Neutrophil (primary cell): ENCODE results near the gene MAPK8IP3.

Experiments
- H3K27ac ChIP-seq: fragments of 200-600 bp; sonication (generic); 2 replicates; pipeline ENCODE4 v1.5.1; 2016; ENCODE audit warnings: mild to moderate bottlenecking, moderate library complexity
- H3K27me3 ChIP-seq: fragments of 200-600 bp; sonication (generic); 2 replicates; pipeline ENCODE4 v1.6.0; 2016; ENCODE audit warnings: mild to moderate bottlenecking
- H3K36me3 ChIP-seq: fragments of 200-600 bp; sonication (generic); 2 replicates; pipeline ENCODE4 v1.5.1; 2017
- H3K4me1 ChIP-seq, 2 experiments: fragments of 200-600 bp in 1 of 2; sonication (generic) in 1 of 2; 1 replicate in 1 of 2; 2 replicates in 1 of 2; pipeline versions ENCODE4 v1.5.1 to v1.6.1; 2013 to 2016; ENCODE audit warnings: low read depth in 1 of 2, low read length in 1 of 2, mild to moderate bottlenecking in 1 of 2, moderate library complexity in 1 of 2; ENCODE audit not compliant: control insufficient read depth in 1 of 2, insufficient read depth in 1 of 2
- H3K4me3 ChIP-seq, 2 experiments: fragments of 200-600 bp in 1 of 2; sonication (generic) in 1 of 2; 1 replicate in 1 of 2; 2 replicates in 1 of 2; pipeline ENCODE4 v1.5.1; 2013 to 2016; ENCODE audit warnings: low read depth in 1 of 2, low read length in 1 of 2, mild to moderate bottlenecking in 1 of 2, moderate library complexity in 1 of 2
- H3K9me3 ChIP-seq: fragments of 200-600 bp; sonication (generic); 2 replicates; pipeline ENCODE4 v1.5.1; 2016
- TF ChIP-seq, protein P1 (sequence below): fragments of 200-600 bp; sonication (generic); IDR thresholded peaks from 2 replicates; pipeline ENCODE4 v1.5.1; 2016; ENCODE audit warnings: antibody characterized with exemption

Gene MAPK8IP3

DNA sequence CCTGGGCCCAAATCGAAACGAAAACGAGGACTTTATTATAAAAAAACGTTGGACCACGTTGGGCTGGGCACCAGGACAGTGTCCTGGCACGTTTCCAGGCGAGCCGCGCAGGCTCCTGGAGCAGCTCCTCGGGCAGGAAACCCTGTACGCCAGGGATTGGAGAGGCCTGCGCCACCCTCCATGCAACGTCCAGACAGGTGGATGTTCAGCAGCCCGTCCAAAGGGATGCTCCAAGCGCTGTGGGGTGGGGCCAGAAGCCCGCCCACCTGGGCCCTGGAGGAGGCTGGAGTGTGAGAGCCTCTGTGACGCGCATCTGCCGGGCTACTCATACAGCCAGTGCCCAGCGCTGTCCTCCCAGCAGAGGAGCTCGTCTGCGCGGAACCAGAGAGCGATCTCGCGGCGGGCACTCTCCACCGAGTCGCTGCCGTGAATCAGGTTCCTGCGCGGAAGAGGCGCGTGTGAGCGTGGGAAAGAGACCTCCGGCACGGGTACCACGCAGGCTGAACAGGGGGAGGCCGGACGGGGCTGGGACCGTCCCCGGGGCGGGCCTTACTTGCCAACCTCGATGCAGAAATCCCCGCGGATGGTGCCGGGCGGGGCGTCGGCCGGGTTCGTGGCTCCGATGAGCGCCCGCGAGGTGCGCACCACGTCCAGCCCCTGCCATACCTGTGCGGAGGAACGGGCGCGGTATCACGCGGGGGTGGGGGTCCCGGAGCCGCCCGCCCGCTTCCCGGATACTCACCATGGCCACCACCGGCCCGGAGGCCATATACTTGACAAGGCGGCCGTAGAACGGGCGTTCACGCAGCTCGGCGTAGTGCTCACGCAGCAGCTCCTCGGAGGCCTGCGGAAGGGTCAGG is 64.6 kb downstream of the MAPK8IP3 start:
- H3K4me1 ChIP-seq, result peaks cover 35 to 51% of the 10 kb centered on the region in 2 experiments

DNA sequence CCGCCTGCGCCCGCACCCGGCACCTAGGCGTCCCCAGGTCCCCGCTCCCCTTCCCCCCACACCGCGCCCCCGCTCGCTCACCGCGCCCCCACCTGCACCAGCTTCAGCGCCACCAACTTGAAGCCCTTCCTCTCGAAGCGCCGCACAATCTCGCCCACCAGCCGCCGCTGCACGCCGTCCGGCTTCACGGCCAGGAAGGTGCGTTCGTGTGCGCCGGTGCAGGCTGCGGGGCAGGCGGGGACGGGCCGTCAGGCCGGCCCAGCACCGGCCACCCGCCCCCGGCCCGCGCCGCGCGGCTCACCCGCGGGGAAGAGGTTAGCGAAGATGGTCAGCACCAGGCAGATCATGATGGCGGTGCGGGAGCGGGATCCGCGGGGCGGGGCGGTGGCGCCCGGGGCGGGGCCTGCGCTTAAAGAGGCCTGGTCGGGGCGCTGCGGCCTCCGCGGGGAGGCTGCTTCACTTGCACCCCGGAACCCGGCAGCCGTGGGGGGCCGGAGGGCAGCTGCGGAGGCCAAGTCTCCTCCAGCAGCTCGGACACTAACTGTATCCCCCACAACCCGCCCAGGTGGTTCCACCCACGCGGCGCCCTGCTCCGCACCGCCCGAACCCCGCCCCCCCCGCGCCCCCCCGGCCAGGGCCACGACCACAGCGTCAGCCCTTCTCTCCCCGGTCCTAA is 65.3 kb downstream of the MAPK8IP3 start, which contains the start of gene NME3:
TSS of gene NME3 (minus strand) at position 356 of the 676 bp plus-strand sequence. CDS start at position 347, 9 bp downstream.
- no peaks in the 10 kb centered on the region for H3K9me3 ChIP-seq
- peaks cover 48% of the 10 kb centered on the region for H3K36me3 ChIP-seq
- peak within 1 kb of the TSS; percentile 95 for H3K27ac ChIP-seq
- H3K4me1 ChIP-seq, result peaks cover 35 to 51% of the 10 kb centered on the region in 2 experiments
- TF ChIP-seq, protein P1, sequence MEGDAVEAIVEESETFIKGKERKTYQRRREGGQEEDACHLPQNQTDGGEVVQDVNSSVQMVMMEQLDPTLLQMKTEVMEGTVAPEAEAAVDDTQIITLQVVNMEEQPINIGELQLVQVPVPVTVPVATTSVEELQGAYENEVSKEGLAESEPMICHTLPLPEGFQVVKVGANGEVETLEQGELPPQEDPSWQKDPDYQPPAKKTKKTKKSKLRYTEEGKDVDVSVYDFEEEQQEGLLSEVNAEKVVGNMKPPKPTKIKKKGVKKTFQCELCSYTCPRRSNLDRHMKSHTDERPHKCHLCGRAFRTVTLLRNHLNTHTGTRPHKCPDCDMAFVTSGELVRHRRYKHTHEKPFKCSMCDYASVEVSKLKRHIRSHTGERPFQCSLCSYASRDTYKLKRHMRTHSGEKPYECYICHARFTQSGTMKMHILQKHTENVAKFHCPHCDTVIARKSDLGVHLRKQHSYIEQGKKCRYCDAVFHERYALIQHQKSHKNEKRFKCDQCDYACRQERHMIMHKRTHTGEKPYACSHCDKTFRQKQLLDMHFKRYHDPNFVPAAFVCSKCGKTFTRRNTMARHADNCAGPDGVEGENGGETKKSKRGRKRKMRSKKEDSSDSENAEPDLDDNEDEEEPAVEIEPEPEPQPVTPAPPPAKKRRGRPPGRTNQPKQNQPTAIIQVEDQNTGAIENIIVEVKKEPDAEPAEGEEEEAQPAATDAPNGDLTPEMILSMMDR, result no peak
- peaks cover 8% of the 10 kb centered on the region for H3K27me3 ChIP-seq
- peak within 1 kb of the TSS; percentile 89 to 100 for H3K4me3 ChIP-seq

More for the DNA sequence above, 64.6 kb downstream of the MAPK8IP3 start:
- Histone ChIP-seq H3K9me3 (no peaks in the 10 kb centered on the region), H3K27ac (peak overlapping the region; percentile 63), H3K36me3 (peaks cover 48% of the 10 kb centered on the region), H3K27me3 (peaks cover 8% of the 10 kb centered on the region), H3K4me3 (peak overlapping the region; percentile 89 to 100)
- TF ChIP-seq, protein P1, result no peak

DNA sequence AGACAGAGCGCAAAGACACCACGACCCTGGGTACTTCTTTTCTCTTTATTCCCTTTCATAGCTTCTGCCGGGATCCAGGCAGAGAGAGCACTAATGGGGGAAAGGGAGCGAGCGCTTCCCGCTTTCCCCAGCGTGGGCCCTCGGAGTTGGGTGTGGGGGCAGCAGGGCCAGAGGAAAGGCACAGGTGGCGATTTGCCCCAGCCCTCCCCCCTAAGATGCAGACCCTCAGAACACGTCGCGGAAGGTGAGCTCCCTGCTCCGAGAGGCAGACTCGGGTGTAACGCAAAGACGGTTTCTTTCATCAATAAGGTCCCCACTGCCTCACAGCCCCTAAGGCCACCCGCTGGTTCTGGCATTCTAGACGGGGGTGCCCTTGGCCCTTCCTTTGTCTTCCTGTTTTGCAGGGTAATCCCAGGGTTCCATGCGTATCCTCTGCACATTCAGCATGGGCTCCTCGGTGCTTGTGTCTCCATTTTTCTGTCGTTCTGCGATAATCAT is 65.9 kb downstream of the MAPK8IP3 start:
- TF ChIP-seq, protein P1, result no peak
- H3K4me1 ChIP-seq, result peaks cover 35 to 51% of the 10 kb centered on the region in 2 experiments
- peak overlapping the region; percentile 89 to 100 for H3K4me3 ChIP-seq
- H3K27me3 ChIP-seq, result peaks cover 8% of the 10 kb centered on the region
- H3K27ac ChIP-seq, result peak overlapping the region; percentile 95
- peaks cover 48% of the 10 kb centered on the region for H3K36me3 ChIP-seq
- no peaks in the 10 kb centered on the region for H3K9me3 ChIP-seq

DNA sequence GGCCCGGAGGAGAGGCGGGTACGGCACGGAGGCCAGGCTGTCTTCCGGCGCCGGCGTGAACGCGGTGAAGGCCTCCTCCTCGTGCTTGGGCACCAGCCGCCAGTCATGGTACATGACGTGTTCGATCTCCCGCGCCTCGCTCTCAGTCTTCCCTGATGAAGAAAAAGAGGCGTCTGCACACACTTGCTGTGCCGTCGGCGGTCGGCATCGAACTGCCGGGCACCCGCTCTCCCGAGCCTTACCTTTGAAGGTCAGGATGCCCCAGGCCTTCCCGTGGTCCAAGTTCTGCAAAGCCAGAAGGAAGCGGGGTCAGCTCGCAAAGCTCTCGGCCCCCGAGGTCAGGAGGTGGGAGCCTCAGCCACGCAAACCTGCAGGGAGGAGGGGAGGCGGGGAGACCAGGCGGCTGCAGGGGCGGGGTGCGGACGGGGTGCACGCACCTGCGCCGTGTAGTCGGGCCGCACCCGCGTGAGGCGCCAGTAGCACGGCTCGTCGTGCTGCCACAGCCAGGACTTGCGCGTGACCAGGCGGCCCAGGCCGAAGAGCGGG is 66.4 kb downstream of the MAPK8IP3 start, which contains the start of gene EME2:
TSS of gene EME2 (plus strand) at position 449 of the 546 bp plus-strand sequence. CDS start 418 bp downstream, outside the sequence.
- peak within 1 kb of the TSS; percentile 89 to 100 for H3K4me3 ChIP-seq
- H3K4me1 ChIP-seq, result peaks cover 35 to 51% of the 10 kb centered on the region in 2 experiments
- H3K36me3 ChIP-seq, result peaks cover 48% of the 10 kb centered on the region
- H3K27ac ChIP-seq, result peak within 1 kb of the TSS; percentile 95
- no peaks in the 10 kb centered on the region for H3K9me3 ChIP-seq
- TF ChIP-seq, protein P1, result no peak
- peaks cover 8% of the 10 kb centered on the region for H3K27me3 ChIP-seq
